MCF 10A (cell line): ENCODE measurements around the gene ZNF423. TPM values are rescaled to one million over a fixed set of nuclear protein-coding genes. Genes with fewer than 3 reads are reported as not detected.

Experiments
- BruUV-seq: library from RNA; stranded (reverse); fragments of 400-500 nt; replicated peaks from 2 replicates; lab custom pipeline; 2021; lab: Mats Ljungman, UMichigan
- CTCF ChIA-PET: fragments of 300-600 bp; sonication (Branson Sonifier 250); formaldehyde crosslinking; extraction: SDS; loops from one replicate; lab custom pipeline; 2021; ENCODE audit warnings: antibody characterized with exemption, inconsistent platforms; lab: Yijun Ruan, JAX
- POLR2A ChIA-PET: fragments of 300-600, 350-650 bp; sonication (Branson Sonifier 250); formaldehyde crosslinking; extraction: SDS; loops from one replicate; lab custom pipeline; 2020; ENCODE audit warnings: antibody characterized with exemption, inconsistent platforms; lab: Yijun Ruan, JAX
- DNase-seq: peaks from one replicate; pipeline ENCODE4 v3.0.0-alpha.2; 2018; ENCODE audit not compliant: unreplicated experiment
- H3K27ac Mint-ChIP-seq: one replicate; pipeline ENCODE4 v1.8.0; 2022; ENCODE audit warnings: mild to moderate bottlenecking, low read depth, mixed read lengths; ENCODE audit not compliant: unreplicated experiment
- H3K27me3 Mint-ChIP-seq: one replicate; pipeline ENCODE4 v1.8.0; 2022; ENCODE audit warnings: mixed read lengths; ENCODE audit not compliant: insufficient read depth, unreplicated experiment
- H3K36me3 Mint-ChIP-seq: one replicate; pipeline ENCODE4 v1.8.0; 2022; ENCODE audit warnings: mild to moderate bottlenecking, moderate library complexity, mixed read lengths; ENCODE audit not compliant: insufficient read depth, unreplicated experiment
- H3K4me1 Mint-ChIP-seq: one replicate; pipeline ENCODE4 v1.8.0; 2022; ENCODE audit warnings: mixed read lengths; ENCODE audit not compliant: insufficient read depth, unreplicated experiment
- H3K4me3 Mint-ChIP-seq: one replicate; pipeline ENCODE4 v1.8.0; 2022; ENCODE audit warnings: mild to moderate bottlenecking, moderate library complexity, mixed read lengths; ENCODE audit not compliant: unreplicated experiment
- H3K9me3 Mint-ChIP-seq: one replicate; pipeline ENCODE4 v1.8.0; 2022; ENCODE audit warnings: mixed read lengths; ENCODE audit not compliant: unreplicated experiment
- intact Hi-C: fragments of 100-400 bp; cut with micrococcal nuclease; formaldehyde crosslinking; loops from 2 replicates; pipeline ENCODE4 v1.14.1; 2022
- total RNA-seq: library from RNA; stranded (reverse); gene quantifications from 2 replicates; pipeline ENCODE4 v1.2.3, GENCODE V29; 2022
- TF ChIP-seq, protein P1 (sequence below): fragments of 200-600 bp; IDR thresholded peaks from one replicate; pipeline ENCODE4 v1.8.0; 2022; ENCODE audit warnings: antibody characterized with exemption, mild to moderate bottlenecking; ENCODE audit not compliant: unreplicated experiment

Gene ZNF423
- total RNA-seq, 1 experiment from 2014 or later, result not detected

DNA sequence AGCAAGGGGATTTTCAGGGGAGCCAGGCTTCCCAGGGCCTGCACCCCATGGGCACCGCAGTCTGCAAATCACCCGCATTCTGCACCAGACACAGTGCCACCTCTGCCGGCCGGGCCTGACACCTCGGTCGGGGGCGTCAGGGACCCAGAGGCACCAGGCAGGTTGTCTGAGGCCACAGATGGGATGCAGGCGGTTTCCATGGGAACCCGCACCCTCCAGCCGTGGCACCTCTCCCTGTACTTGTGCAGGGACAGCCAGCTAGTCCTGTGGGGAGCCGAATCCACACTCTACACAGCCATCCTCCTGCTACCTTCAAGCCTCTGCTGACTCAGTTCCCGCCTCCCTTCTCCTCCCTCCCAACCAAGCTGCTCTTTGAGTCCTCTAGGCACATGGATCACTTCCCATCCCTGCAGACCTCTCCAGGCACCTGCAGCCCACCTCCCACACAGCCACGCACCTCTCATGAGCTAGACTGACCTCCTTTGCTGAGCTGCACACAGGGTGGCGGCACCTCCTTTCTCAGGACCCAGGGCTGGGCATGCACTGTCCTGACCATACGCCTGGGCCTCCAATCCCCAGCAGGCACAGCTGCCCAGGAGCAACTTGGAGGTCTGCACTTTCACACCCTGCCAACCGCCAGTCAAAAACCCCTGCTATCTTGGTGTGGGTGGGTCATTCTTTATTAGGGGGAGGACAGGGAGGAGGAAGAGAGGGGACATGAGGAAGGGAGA lies 362.9 kb downstream of the ZNF423 start:
- ChIA-PET POLR2A (interaction anchor here (0.6 kb wide), 1 partner anchor 104 kb away, joined by 3 read pairs; no protein-coding TSS in a partner anchor), CTCF (interaction anchor here (0.6 to 1.3 kb wide), 6 partner anchors 18 to 367 kb away, joined by 3 to 4 read pairs (median 3); no protein-coding TSS in a partner anchor)
- no peak overlapping the region for H3K27ac Mint-ChIP-seq
- H3K9me3 Mint-ChIP-seq, result no peaks in the 10 kb centered on the region
- H3K27me3 Mint-ChIP-seq, result peaks cover 24% of the 10 kb centered on the region
- H3K4me1 Mint-ChIP-seq, result no peaks in the 10 kb centered on the region
- peak overlapping the region; percentile 33 for H3K4me3 Mint-ChIP-seq
- DNase-seq, result no peak
- intact Hi-C loops, result loop anchor here (5.0 kb wide), 2 partner anchors 364 to 429 kb away; partner anchors contain the start of gene ZNF423
- TF ChIP-seq, protein P1, sequence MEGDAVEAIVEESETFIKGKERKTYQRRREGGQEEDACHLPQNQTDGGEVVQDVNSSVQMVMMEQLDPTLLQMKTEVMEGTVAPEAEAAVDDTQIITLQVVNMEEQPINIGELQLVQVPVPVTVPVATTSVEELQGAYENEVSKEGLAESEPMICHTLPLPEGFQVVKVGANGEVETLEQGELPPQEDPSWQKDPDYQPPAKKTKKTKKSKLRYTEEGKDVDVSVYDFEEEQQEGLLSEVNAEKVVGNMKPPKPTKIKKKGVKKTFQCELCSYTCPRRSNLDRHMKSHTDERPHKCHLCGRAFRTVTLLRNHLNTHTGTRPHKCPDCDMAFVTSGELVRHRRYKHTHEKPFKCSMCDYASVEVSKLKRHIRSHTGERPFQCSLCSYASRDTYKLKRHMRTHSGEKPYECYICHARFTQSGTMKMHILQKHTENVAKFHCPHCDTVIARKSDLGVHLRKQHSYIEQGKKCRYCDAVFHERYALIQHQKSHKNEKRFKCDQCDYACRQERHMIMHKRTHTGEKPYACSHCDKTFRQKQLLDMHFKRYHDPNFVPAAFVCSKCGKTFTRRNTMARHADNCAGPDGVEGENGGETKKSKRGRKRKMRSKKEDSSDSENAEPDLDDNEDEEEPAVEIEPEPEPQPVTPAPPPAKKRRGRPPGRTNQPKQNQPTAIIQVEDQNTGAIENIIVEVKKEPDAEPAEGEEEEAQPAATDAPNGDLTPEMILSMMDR, result no peak
- BruUV-seq, result no TSS peak
- no peaks in the 10 kb centered on the region for H3K36me3 Mint-ChIP-seq

DNA sequence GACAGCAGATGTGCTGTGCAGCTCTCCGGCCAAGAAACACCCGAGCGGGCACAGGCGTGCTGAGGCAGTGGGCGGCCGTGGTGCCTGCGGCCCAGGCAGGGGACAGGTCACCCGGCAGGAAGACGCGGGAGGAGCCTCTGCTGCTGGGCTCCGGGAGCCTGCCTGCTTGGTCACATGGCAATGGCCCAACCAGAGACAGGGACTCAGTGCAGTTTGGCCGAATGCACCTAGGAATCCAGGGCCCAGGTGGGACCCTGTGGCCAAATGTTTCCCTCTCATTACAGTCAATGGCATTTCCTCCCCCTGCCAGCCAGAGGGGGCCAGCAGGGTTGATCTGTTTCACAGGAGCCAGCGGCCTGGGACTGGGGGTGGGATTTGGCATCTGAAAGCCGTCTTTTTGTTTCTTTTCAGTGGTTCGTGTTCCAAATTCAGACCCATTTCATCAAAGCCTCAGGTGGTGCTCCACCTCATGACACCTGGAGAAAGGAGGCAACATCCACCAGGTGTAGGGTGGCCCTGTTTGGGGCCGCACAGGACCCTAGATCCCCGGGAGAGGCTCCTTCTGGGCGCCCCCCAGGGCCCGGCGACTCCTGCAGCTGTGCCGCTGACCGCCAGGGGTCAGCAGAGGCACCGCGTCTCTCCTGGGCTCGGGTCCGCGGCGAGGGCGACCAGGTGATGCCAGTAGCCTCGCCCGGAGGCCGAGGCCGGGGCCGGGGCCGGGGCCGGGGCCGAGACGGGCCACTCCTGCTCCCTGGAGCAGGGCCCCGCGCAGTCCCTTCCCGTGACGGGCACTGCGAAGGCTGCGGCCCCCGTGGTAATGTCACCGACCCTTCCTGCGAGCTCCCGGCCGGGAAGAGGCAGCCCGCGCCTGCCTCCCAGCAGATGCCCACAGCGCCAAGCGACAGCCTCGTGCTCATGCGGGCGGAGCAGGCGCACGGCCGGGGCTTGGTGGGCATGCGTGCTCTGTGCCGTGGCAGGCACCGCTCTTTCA lies 363.8 kb downstream of the ZNF423 start:
- peaks cover 34% of the 10 kb centered on the region for H3K27me3 Mint-ChIP-seq
- no peaks in the 10 kb centered on the region for H3K4me1 Mint-ChIP-seq
- H3K36me3 Mint-ChIP-seq, result no peaks in the 10 kb centered on the region
- CTCF ChIA-PET, result interaction anchor here (0.6 to 1.3 kb wide), 8 partner anchors 19 to 831 kb away, joined by 3 to 6 read pairs (median 4); no protein-coding TSS in a partner anchor
- H3K27ac Mint-ChIP-seq, result no peak overlapping the region
- POLR2A ChIA-PET, result interaction anchor here (0.6 kb wide), 1 partner anchor 105 kb away, joined by 3 read pairs; no protein-coding TSS in a partner anchor
- BruUV-seq, result no TSS peak
- intact Hi-C loops, result loop anchor here (5.0 kb wide), 2 partner anchors 365 to 430 kb away; partner anchors contain the start of gene ZNF423
- H3K9me3 Mint-ChIP-seq, result no peaks in the 10 kb centered on the region
- DNase-seq, result peak; percentile 22
- TF ChIP-seq, protein P1, result peak; percentile 81
- H3K4me3 Mint-ChIP-seq, result peak overlapping the region; percentile 63

DNA sequence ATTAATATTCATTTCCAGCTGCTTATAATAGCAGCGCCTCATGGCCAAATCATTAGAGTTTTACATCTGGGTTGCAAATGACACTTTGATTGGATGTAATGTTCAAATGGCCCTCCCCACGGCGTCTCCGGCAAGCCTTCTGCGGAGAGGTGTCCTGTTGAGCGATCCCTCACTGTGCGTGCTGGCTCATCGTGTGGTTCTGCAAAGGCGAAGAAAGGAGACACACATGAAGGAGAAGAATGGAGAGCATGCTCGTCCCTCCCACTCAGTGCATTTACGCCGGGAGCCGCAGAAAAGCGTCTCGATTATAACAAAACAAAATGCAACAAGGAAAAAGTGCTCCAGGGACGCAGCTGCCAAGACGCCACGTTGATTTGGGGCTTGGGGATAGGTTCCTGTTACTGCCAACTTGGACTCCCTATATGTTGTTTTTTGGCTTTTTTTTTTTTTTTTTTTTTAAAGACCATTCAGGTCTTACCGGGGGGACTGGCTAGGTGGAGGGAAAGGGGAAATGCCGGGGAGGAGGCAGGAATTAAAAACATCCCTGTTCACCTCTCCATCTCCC lies 364.7 kb downstream of the ZNF423 start:
- POLR2A ChIA-PET, result no interaction called here
- no TSS peak for BruUV-seq
- H3K9me3 Mint-ChIP-seq, result no peaks in the 10 kb centered on the region
- TF ChIP-seq, protein P1, result no peak
- intact Hi-C loops, result loop anchor here (5.0 kb wide), 2 partner anchors 366 to 431 kb away; partner anchors contain the start of gene ZNF423
- H3K36me3 Mint-ChIP-seq, result no peaks in the 10 kb centered on the region
- CTCF ChIA-PET, result interaction anchor here (0.6 to 0.9 kb wide), 7 partner anchors 30 to 832 kb away, joined by 3 to 6 read pairs (median 4); no protein-coding TSS in a partner anchor
- H3K27ac Mint-ChIP-seq, result no peak overlapping the region
- no peaks in the 10 kb centered on the region for H3K4me1 Mint-ChIP-seq
- DNase-seq, result no peak
- H3K4me3 Mint-ChIP-seq, result peak overlapping the region; percentile 63
- H3K27me3 Mint-ChIP-seq, result peaks cover 42% of the 10 kb centered on the region
